ENCODE data around the gene SMOC2.

DNA sequence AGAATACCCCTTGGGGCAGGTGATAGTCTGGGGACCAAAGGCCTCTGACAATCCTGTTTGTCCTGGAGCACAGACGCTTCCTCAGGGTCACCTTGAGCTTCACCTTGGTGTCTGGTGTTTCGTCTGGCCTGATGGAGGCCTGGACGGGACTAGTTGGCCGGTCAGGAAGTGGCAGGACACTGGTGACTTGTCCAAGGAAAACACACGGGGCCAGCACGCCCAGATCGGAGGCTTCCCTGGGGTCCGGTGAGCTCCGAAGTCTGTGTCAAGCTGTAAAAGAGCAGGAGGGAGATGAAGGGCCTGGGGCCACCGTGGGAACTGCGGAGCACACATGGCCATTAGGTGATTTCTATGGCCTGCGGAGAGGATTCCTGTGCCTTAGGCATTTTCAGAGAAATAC, 67.9 kb downstream of the SMOC2 start:
- TF ChIP-seq, protein P1, sequence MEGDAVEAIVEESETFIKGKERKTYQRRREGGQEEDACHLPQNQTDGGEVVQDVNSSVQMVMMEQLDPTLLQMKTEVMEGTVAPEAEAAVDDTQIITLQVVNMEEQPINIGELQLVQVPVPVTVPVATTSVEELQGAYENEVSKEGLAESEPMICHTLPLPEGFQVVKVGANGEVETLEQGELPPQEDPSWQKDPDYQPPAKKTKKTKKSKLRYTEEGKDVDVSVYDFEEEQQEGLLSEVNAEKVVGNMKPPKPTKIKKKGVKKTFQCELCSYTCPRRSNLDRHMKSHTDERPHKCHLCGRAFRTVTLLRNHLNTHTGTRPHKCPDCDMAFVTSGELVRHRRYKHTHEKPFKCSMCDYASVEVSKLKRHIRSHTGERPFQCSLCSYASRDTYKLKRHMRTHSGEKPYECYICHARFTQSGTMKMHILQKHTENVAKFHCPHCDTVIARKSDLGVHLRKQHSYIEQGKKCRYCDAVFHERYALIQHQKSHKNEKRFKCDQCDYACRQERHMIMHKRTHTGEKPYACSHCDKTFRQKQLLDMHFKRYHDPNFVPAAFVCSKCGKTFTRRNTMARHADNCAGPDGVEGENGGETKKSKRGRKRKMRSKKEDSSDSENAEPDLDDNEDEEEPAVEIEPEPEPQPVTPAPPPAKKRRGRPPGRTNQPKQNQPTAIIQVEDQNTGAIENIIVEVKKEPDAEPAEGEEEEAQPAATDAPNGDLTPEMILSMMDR (IDR thresholded peaks at IDR 0.05; ENCODE audit: low read depth, low read length), result no peak
- no peak for TF ChIP-seq EZH2phosphoT487 (IDR thresholded peaks at IDR 0.05; ENCODE audit: low read depth)

Data from OCI-LY3 (cell line).